Endodermal cell (in vitro differentiated cells): Measurements from ENCODE around the gene LMF1. TPM values are rescaled to one million over a fixed set of nuclear protein-coding genes. Genes with fewer than 3 reads are reported as not detected.

Experiments
- DNase-seq: peaks from one replicate; pipeline ENCODE4 v3.0.0-alpha.2; 2017
- H3K27ac ChIP-seq: 2 replicates; pipeline ENCODE4 v1.5.1; 2013; ENCODE audit warnings: mild to moderate bottlenecking, low read depth, low read length, moderate library complexity
- H3K27me3 ChIP-seq: 2 replicates; pipeline ENCODE4 v1.6.1; 2013; ENCODE audit warnings: mild to moderate bottlenecking, low read length, moderate library complexity; ENCODE audit not compliant: insufficient read depth, control insufficient read depth, poor library complexity, severe bottlenecking
- H3K36me3 ChIP-seq: 2 replicates; pipeline ENCODE4 v1.7.0; 2013; ENCODE audit warnings: mild to moderate bottlenecking, low read length, moderate library complexity; ENCODE audit not compliant: control insufficient read depth, insufficient read depth
- H3K4me1 ChIP-seq: one replicate; pipeline ENCODE4 v1.7.0; 2013; ENCODE audit warnings: low read length; ENCODE audit not compliant: control insufficient read depth, insufficient read depth
- H3K4me3 ChIP-seq: 2 replicates; pipeline ENCODE4 v1.5.1; 2013; ENCODE audit warnings: mild to moderate bottlenecking, low read length, moderate library complexity
- H3K9ac ChIP-seq: 2 replicates; pipeline ENCODE4 v1.6.1; 2013; ENCODE audit warnings: mild to moderate bottlenecking, low read length, moderate library complexity; ENCODE audit not compliant: poor library complexity, severe bottlenecking; ENCODE audit errors: extremely low read depth
- H3K9me3 ChIP-seq: 2 replicates; pipeline ENCODE4 v1.6.1; 2013; ENCODE audit warnings: mild to moderate bottlenecking, low read length, moderate library complexity; ENCODE audit not compliant: control insufficient read depth
- H3K27ac Mint-ChIP-seq: 2 replicates; pipeline ENCODE4 v1.8.0; 2020; ENCODE audit warnings: mixed read lengths
- H3K27me3 Mint-ChIP-seq: 2 replicates; pipeline ENCODE4 v1.8.0; 2021; ENCODE audit warnings: mild to moderate bottlenecking, mixed read lengths; ENCODE audit not compliant: insufficient read depth
- H3K36me3 Mint-ChIP-seq: 2 replicates; pipeline ENCODE4 v1.8.0; 2020; ENCODE audit warnings: low read depth, mixed read lengths
- H3K4me1 Mint-ChIP-seq: 2 replicates; pipeline ENCODE4 v1.8.0; 2020; ENCODE audit warnings: mixed read lengths
- H3K4me3 Mint-ChIP-seq: 2 replicates; pipeline ENCODE4 v1.8.0; 2020; ENCODE audit warnings: mild to moderate bottlenecking, moderate library complexity, mixed read lengths
- H3K9me3 Mint-ChIP-seq: 2 replicates; pipeline ENCODE4 v1.8.0; 2020; ENCODE audit warnings: mild to moderate bottlenecking, mixed read lengths
- WGBS, 2 experiments: methylation state at CpG; one replicate each; pipeline versions ENCODE4 v1.1.5 to v1.1.7; 2013; ENCODE audit warnings: missing lambda C conversion rate in 2 of 2, mixed read lengths in 1 of 2; ENCODE audit not compliant: insufficient coverage in 1 of 2, insufficient read length in 1 of 2; 5-methylcytosine and 5-hydroxymethylcytosine counted together
- total RNA-seq, 2 donors: library from RNA; stranded (reverse); fragmentation: NEBNext Ultra II Directional in 1 of 2; extraction: Animal tissue kit (Norgen Biotek cat#: 25700) in 1 of 2; gene quantifications; 2 replicates in 1 of 2; 3 replicates in 1 of 2; pipeline ENCODE4 v1.2.1, GENCODE V29; 2021
- TF ChIP-seq, protein P1 (sequence below): fragments of 200-600 bp; sonication (generic); conservative IDR thresholded peaks from 2 replicates; pipeline ENCODE4 v1.5.0; 2021; ENCODE audit warnings: antibody characterized with exemption, mild to moderate bottlenecking

The LMF1 gene
- total RNA-seq, 2 donors from 2014 or later = 13.7 to 15.1 TPM

DNA sequence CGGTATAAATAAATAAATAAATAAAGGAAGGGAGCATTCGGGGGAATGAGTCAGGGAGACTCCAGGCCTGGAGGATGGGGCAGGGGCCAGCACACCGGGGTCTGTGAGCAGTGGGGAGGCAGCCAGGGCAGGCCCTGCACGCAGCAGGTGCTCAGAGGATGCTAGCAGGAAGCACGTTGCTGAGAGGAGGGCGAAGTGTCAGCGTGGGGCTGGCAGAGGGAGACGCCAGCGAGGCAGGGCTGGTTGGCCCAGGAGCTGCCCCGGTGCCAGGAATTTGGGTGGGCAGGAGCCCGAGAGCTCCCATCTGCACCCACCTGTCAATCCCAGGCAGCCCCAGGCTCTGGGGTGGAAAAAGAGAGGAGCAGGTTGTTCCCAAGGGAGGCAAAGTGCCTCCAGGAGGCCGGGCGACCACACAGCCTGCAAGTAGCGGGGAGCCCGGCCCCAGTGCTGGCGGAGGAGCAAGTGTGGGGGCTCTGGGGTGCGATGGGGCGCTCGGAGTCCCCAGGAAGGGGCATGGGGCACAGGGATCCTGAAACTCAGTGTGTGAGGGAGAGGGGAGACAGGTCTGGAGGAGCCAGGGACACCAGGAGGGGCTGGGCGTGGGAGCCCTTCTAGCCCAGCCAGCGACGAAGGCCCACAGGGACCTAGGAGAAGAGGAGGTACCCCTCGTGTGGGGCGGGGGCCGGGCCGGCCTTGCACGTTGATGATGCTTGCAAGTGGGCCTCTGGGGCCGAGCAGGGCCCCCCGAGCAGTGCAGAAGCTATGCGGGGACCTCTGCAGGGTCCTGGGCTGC is 38.8 kb upstream of the LMF1 start:
- H3K36me3 Mint-ChIP-seq = no peaks in the 10 kb centered on the region
- H3K27me3 ChIP-seq = no peaks in the 10 kb centered on the region
- 88 to 95% methylated on average over 23 to 30 of the region's 30 CpGs for WGBS, 2 experiments
- no peaks in the 10 kb centered on the region for H3K4me1 ChIP-seq
- H3K9me3 Mint-ChIP-seq = no peaks in the 10 kb centered on the region
- H3K4me1 Mint-ChIP-seq = no peaks in the 10 kb centered on the region
- H3K36me3 ChIP-seq = no peaks in the 10 kb centered on the region
- H3K4me3 ChIP-seq = no peak overlapping the region
- H3K27ac Mint-ChIP-seq = no peak overlapping the region
- DNase-seq = no peak
- no peak overlapping the region for H3K9ac ChIP-seq
- TF ChIP-seq, protein P1, sequence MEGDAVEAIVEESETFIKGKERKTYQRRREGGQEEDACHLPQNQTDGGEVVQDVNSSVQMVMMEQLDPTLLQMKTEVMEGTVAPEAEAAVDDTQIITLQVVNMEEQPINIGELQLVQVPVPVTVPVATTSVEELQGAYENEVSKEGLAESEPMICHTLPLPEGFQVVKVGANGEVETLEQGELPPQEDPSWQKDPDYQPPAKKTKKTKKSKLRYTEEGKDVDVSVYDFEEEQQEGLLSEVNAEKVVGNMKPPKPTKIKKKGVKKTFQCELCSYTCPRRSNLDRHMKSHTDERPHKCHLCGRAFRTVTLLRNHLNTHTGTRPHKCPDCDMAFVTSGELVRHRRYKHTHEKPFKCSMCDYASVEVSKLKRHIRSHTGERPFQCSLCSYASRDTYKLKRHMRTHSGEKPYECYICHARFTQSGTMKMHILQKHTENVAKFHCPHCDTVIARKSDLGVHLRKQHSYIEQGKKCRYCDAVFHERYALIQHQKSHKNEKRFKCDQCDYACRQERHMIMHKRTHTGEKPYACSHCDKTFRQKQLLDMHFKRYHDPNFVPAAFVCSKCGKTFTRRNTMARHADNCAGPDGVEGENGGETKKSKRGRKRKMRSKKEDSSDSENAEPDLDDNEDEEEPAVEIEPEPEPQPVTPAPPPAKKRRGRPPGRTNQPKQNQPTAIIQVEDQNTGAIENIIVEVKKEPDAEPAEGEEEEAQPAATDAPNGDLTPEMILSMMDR = no peak
- no peak overlapping the region for H3K27ac ChIP-seq
- H3K4me3 Mint-ChIP-seq = no peak overlapping the region
- H3K27me3 Mint-ChIP-seq = no peaks in the 10 kb centered on the region
- H3K9me3 ChIP-seq = no peaks in the 10 kb centered on the region

DNA sequence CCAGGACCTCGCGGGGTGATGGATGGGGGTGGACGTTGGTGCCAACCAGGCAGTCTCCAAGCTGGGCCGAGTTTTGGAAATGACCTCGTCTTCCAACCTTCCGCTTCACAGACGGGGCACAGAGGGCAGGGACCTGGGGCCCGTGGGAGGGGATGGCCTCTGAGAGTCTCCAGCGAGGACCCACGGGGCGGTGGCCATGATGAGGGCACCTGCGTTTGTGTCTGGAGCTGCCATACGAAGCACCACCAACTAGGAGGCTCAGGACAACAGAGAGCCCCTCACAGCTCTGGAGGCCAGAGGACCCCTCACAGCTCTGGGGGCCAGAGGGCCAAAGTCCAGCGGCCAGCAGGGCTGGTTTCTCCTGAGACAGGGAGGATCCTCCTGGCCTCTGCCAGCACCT is 37.3 kb upstream of the LMF1 start:
- Histone ChIP-seq H3K27me3 (no peaks in the 10 kb centered on the region), H3K4me1 (no peaks in the 10 kb centered on the region), H3K9me3 (no peaks in the 10 kb centered on the region), H3K36me3 (no peaks in the 10 kb centered on the region), H3K27ac (no peak overlapping the region), H3K4me3 (no peak overlapping the region), H3K9ac (no peak overlapping the region)
- Mint-ChIP-seq H3K9me3 (no peaks in the 10 kb centered on the region), H3K27me3 (no peaks in the 10 kb centered on the region), H3K36me3 (no peaks in the 10 kb centered on the region), H3K4me1 (no peaks in the 10 kb centered on the region), H3K27ac (no peak overlapping the region), H3K4me3 (no peak overlapping the region)
- WGBS, 2 experiments = 85 to 92% methylated on average over 10 to 14 of the region's 14 CpGs
- TF ChIP-seq, protein P1 = no peak
- DNase-seq = no peak

DNA sequence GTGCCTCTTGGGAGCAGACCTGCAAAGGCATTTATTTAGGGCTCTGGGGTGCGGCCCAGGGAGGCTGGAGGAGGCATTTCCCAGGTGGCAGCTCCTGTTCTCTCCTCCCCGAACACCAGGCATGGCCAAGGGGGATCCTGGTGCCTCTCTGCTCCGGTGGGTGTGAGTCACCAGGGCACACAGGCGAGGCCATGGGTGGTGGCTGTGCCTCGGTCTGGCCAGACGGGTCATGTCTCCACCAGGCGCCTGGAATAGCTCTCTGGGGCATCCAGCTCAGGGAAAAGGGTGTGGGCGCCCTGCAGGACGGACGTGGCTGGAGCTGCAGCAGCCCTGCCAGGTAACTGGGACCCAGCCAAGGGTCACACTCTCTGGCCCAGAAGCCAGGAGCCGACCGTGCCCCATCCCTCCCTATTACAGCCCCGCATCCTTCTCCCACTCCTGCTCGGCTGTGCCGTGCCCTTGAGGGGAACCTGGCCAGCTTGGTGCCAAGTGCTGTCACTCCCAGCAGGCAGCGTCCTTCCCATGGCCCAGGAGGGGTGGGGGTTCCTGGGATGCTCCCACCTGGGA is 36.6 kb upstream of the LMF1 start:
- no peak overlapping the region for H3K4me3 ChIP-seq
- Mint-ChIP-seq H3K27ac (no peak overlapping the region), H3K27me3 (no peaks in the 10 kb centered on the region), H3K4me3 (no peak overlapping the region), H3K9me3 (no peaks in the 10 kb centered on the region), H3K36me3 (no peaks in the 10 kb centered on the region), H3K4me1 (no peaks in the 10 kb centered on the region)
- H3K36me3 ChIP-seq = no peaks in the 10 kb centered on the region
- WGBS, 2 experiments = 89 to 93% methylated on average over 10 to 16 of the region's 16 CpGs
- H3K9ac ChIP-seq = no peak overlapping the region
- DNase-seq = no peak
- H3K9me3 ChIP-seq = no peaks in the 10 kb centered on the region
- TF ChIP-seq, protein P1 = no peak
- no peaks in the 10 kb centered on the region for H3K4me1 ChIP-seq
- H3K27me3 ChIP-seq = no peaks in the 10 kb centered on the region
- no peak overlapping the region for H3K27ac ChIP-seq
